ENCODE data around the gene PIM1.

DNA sequence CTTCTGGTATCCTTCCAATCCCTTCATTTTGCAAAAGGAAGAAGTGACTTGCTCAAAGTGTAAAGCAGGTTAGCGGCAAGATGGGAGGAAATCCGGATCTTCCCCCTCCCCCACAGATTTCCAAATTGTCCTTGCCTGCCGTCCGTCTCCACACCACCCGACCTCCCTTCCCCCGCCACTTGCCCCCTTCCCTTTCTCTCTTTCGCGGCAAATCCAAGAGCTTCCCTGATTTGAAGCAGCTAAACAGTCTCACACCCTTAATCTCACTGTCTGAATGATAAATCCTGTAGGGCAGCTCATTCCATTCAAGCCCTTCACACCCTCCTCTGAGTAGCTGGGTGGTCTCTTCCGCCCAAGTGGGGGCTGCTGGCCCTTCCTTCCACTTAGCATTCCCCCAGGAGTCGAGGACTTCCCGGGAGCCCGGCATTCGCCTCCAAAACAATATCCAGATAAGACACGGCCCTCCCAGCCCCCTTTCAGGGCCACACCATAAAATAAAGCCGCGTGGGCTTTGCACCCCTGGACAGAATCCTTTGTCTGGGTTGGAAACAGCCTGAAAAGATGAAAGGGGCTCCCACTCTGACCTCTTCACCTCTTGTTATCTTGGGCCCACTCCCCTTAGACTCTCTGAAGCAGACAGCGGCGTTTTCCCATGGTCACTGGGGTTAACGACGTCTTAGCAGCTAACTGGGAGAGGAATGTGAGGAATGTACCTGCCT is 44.0 kb upstream of the PIM1 start:
- TF ChIP-seq, protein P1, sequence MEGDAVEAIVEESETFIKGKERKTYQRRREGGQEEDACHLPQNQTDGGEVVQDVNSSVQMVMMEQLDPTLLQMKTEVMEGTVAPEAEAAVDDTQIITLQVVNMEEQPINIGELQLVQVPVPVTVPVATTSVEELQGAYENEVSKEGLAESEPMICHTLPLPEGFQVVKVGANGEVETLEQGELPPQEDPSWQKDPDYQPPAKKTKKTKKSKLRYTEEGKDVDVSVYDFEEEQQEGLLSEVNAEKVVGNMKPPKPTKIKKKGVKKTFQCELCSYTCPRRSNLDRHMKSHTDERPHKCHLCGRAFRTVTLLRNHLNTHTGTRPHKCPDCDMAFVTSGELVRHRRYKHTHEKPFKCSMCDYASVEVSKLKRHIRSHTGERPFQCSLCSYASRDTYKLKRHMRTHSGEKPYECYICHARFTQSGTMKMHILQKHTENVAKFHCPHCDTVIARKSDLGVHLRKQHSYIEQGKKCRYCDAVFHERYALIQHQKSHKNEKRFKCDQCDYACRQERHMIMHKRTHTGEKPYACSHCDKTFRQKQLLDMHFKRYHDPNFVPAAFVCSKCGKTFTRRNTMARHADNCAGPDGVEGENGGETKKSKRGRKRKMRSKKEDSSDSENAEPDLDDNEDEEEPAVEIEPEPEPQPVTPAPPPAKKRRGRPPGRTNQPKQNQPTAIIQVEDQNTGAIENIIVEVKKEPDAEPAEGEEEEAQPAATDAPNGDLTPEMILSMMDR (IDR thresholded peaks at IDR 0.05), result no peak
- TF ChIP-seq POLR2A (IDR thresholded peaks at IDR 0.05), result no peak
